GM21381 (cell line): Measurements from ENCODE around the gene AKT1.

Source experiments
- ATAC-seq: cut with Tn5 transposase; IDR thresholded peaks from one replicate; pipeline ENCODE4 v1.9.1; 2021; ENCODE audit warnings: mild to moderate bottlenecking, moderate library complexity; ENCODE audit not compliant: unreplicated experiment

AKT1 gene

DNA sequence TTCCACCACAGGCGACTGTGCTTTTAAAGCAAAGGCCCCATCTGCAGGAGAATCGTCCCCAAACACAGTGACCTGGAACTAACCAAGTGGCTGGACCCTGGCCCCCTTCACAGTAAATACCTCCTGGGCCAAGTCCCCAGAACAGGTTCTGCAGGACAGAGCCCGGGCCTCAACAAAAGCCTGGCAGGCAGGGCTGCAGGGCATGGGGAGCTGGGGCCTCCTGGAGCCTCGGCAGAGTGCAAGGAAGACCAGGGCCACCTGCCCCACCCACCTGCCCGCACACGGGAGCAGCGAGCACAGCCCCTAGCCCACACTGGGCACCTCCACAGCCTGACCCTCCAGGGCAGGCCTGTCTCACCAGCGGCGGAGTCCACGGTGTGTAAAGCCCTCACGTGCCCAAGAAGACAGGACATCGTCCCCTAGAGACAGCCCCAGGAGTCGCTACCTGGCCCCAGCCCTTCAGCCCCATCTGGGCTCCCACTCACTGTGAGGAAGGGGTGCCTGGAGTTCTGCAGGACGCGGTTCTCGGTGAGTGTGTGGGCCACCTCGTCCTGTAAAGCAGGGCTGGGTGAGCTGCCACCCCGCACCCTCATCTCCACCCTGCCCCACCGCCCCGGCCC is 21.0 kb downstream of the AKT1 start:
- ATAC-seq = no peak

DNA sequence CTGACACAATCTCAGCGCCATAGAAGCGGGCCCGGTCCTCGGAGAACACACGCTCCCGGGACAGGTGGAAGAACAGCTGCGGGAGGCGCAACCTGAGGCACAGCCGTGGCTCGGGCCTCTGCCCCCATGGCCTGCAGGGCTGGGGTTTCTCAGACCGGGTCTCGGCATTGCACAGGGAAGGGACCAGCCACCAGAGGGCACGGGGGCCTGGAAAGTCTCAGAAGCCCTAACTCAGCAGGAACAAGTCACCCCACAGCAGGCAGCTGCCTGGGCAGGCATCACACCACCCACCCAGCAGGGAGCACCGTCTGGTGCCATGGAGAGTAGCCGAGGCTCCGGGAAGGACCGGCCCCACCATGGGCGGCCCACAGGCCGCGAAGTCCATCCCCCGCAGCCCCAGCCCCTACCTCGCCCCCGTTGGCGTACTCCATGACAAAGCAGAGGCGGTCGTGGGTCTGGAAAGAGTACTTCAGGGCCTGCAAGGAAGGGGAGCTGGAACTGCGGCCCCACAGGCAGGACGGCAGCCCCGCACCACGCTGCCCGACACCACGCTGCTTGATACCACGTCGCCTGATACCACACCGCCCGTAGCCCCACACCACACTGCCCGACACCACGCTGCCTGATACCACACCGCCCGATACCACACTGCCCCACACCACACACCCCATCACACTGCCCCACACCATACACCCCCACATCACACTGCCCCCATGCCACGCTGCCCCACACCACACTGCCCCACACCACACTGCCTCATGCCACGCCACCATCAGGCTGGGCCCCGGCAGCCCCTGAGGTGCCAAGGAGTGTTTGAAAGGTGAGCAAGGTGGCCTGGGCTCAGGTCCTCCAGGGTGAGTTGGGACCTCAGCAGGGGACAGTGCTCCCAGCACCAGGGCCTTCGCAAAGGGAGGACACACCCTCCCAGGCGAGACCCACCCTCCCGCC is 21.8 kb downstream of the AKT1 start:
- ATAC-seq = no peak

DNA sequence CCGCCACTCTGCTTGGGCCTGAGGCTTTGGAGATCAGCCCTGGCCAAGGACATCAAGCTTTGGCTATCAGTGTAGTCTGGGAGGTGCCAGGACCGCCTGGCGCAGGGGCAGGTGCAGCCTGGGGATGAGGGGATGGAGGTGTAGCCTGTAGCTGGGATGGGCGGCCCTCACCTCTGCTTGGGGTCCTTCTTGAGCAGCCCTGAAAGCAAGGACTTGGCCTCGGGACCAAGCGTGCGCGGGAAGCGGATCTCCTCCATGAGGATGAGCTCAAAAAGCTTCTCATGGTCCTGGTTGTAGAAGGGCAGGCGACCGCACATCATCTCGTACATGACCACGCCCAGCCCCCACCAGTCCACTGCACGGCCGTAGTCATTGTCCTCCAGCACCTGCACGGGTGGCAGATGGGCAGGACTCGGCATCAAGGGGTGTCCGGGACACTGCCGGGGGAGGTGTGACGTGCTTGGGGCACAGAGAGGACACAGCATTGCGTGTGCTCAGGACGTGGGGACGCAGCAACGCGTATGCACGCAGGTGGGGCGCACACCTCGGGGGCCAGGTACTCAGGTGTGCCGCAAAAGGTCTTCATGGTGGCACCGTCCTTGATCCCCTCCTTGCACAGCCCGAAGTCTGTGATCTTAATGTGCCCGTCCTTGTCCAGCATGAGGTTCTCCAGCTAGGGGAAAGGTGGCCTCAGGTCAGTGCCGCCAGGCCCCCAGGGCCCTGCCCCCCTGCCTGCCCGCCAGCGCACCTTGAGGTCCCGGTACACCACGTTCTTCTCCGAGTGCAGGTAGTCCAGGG is 22.6 kb downstream of the AKT1 start:
- no peak for ATAC-seq

DNA sequence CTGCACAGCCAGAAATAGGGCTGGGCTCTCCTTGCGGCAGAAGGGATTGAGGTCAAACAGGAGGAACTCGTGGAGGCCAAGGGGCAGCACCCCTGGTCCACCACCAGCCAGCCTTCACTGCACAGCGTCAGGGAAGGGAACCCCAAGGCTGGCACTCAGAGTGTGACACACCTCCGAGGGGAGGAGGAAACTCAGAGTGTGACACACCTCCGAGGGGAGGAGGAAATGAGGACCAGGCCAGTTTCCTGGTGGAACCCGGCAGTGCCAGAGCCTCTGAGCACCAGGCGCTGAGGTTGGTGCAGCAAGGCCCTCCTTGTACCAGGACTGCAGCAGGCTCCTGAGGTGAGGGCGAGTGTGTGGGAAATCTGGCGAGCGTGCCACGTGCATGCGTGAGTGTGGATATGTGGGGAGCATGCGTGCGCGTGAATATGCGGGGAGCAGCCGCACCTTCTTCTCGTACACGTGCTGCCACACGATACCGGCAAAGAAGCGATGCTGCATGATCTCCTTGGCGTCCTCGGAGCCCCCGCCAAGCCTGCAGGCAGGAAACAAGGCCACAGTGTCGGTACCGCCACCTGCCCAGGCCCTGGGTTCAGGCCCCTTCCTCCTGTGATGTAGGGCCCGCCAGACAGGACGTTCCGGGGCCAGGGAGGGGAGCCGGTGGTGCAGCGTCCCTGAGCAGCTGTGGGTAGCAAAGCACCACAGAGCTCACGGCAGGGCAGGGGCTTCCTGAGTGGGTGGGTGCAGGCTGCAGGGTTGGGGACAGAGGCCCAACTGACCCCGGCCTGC is 23.4 kb downstream of the AKT1 start:
- no peak for ATAC-seq

DNA sequence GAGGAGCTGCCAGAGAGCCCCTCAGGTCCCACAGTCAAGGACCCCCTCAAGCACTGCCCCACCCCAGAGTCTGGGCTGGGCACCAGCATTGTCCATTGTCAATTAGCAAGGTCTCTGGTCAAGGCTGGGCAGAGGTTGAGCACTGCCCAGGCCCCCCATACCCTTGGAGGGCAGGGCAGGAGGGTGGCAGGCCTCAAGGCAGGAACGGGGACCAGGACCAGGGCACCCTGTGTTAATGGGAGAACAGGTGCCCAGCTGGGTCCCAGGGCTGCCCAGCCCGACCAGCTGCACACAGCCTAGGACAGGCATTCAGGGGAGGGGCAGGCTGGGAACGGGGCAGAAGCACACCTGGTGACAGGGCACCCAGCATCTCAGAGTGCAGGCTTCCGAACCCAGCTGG is 24.2 kb downstream of the AKT1 start:
- no peak for ATAC-seq

DNA sequence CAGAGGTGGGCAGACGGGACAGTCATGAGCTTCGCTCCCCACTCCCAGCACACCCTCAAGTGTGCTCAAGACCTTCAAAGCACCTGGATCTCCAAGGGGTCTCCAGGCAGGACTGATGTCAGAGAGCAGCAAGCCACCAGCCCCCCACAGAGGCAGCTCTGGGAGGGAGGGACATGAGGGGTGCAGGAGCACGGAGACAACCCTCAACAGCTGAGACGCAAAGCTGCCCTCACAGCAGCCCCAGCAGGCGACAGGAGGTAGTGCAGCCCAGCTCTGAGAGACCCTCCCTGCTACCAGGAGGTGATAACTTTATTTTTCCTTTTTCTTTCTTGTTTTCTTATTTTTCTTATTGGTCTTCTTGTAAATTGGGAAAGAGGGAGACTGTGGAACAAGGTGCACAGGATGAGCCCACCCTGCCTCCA is 24.7 kb downstream of the AKT1 start:
- no peak for ATAC-seq

DNA sequence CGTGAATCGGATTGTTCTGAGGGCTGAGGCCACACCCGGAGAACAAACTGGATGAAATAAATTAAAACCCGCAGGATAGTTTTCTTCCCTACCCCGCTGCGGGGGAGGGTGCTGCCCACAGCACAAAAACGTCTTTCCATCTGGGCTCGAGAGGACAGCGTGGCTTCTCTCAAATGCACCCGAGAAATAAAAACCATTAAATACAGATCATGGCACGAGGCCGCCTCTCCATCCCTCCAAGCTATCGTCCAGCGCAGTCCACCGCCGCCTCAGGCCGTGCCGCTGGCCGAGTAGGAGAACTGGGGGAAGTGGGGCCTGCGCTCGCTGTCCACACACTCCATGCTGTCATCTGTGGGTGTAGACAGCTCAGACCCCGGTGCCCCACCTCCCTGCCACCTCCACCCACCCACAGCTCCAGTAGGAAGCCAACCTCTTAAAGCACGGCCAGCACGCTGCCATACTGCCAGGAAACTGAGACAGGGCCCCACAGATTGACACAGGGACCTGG is 25.4 kb downstream of the AKT1 start:
- ATAC-seq = no peak

DNA sequence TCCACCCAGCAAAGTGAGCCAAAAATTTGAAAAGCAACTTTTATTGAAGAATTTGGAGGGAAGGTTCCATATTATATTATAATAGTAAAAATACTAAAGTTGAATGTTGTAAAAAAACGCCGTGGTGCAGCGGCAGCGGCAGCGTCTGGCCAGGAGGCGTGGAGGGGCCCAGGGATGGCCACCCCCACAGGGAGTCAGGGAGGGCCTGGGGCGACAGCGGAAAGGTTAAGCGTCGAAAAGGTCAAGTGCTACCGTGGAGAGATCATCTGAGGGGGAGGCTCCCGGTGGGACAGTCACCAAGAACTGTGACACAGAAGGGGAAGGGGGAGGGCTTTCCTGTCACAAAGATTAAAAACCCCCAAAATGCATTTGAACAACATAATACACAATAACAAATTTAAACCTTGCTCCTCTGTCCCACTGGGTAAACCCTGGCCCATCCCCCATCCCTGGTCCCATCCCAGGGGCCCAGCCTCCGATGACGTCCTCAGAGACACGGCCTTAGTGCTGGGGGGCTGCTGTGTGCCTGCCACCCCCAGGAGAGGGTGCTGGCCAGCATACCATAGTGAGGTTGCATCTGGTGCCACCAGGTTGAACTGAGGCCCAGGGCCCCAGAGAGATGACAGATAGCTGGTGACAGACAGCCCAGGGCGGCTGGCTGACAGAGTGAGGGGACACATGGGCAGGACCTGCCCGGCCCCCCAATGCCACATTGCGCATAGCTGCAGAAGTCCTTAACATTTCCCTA is 26.1 kb downstream of the AKT1 start:
- no peak for ATAC-seq

DNA sequence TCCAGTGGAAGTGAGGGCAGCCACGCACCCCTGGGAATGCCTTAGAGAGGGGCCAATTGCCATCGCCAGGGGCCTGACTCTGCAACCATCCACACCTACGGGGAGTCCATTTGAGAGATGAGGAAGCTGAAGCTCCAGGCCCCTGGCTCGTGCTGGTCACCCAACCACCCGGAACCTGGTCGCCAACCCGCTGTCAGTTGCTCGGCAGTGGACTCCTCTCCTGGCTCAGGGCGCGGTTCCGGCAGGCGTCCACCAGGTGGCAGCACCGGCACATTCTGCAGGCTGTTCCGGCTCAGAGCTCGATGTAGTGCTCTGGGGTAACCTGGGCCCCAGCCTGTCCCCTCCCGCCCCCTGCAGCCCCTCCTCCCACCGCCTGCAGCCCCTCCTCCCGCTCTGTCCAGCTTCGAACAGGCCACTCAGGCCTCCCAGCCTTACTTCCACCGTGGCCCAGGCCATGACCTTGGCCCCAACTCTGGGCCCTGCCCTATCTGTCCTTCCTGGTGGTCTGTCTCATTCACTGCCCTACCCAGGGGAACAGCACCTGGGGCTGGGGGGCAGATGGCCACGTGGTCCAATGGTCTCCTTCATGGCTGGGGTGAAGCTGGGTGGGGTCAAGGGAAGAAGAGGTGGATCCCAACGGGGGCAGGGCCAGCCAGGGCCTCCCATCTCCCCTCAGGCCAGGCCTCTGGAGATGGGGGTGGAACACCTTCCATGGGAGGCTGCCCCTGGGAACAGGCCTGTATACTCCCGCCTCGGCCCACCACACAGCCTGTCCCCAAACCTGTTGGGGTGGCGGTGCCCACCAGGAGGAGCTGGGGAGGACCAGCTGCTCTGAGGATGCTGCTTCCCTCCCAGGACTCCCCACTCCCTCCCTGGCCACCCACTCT is 26.9 kb downstream of the AKT1 start:
- ATAC-seq = no peak

DNA sequence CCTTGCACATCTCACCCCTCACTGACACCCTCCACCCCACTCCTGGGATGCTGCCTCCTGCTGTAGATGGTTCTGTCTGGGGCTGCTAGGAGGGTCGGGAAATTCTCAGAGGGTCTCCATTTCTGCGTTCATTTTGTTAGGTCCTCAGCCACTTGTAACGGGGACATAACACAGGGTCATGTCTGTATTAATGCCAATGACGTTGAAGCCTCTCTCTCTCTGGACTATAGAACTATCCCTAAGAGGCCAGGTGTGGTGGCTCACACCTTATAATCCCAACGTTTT is 28.0 kb downstream of the AKT1 start:
- ATAC-seq = no peak

DNA sequence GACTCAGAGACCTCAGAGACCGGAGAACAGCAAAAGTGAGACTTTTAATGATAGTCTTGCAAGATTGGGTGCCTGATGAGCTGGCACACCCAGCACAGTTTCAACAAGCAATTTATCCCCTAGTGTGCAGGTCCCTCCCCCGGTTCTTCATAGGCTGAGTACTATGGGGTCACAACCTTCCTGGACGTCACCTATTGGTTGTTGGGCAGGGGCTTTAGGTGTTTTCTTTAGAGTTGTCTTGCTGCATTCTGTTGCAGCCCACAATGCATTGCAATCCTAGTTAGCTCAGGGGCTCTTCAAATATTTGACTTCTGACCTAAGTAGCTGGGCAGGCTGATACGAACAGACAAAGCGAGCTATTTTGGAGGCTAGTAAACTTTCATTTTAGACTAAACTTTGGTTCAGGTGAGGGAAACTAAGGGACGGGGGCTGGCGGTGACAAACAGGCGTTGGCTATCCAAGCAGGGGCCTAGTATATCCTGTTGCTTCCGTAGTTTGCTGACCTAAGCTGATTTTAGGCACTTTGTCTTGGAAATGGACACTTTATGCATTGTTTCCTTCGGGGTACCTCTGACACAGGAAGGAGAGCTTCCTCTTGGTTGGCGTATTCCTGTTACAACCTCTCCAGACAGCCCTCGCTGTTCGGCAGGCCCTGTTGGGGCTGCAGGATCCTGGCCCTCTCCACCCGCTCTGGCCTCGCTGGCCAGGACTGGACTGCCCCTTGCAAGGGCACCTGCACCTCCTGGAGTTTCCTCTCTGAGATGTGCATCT is 28.5 kb downstream of the AKT1 start:
- ATAC-seq = no peak

DNA sequence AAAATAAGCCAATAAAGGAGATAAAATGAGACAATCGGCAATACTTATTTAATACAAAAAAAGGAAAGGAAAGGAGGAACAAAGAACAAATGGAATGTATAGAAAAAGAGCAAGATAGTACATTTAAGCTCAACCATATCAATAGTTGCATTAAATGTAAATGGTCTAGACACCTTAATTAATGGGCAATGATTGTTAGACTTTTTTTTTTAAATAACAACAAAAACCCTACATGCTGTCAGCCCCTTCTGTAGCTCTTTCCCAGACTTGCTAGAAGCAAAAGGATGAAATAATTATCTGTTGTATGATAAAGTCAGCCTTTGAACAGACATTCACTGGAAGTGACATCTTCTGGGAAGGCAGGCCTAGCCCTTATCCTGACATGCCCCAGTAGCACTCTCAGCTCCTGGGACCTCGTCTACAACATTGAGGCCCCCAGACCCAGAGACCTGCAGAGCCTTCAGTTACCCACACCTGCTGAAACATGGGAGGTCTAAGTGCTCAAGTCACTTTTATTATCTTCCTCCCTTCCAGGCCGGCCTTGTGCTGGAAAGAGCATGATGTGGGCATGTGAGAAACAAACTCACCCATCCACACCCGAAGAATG is 29.2 kb downstream of the AKT1 start:
- no peak for ATAC-seq

DNA sequence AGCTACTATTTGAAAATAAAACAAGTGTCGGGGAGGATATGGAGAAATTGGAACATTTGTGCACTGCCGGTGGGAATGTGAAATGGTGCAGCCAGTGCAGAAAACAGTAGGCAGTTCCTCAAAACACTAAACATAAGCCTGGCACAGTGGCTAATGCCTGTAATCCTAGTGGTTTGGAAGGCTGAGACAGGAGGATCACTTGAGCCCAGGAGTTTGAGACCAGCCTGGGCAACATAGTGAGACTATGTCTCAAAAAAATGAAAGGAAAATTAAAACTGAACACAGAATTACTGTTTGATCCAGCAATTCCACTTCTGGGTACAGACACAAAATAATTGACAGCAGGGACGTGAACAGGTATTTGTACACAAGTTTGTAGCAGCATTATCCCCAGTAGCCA is 30.0 kb downstream of the AKT1 start:
- no peak for ATAC-seq

DNA sequence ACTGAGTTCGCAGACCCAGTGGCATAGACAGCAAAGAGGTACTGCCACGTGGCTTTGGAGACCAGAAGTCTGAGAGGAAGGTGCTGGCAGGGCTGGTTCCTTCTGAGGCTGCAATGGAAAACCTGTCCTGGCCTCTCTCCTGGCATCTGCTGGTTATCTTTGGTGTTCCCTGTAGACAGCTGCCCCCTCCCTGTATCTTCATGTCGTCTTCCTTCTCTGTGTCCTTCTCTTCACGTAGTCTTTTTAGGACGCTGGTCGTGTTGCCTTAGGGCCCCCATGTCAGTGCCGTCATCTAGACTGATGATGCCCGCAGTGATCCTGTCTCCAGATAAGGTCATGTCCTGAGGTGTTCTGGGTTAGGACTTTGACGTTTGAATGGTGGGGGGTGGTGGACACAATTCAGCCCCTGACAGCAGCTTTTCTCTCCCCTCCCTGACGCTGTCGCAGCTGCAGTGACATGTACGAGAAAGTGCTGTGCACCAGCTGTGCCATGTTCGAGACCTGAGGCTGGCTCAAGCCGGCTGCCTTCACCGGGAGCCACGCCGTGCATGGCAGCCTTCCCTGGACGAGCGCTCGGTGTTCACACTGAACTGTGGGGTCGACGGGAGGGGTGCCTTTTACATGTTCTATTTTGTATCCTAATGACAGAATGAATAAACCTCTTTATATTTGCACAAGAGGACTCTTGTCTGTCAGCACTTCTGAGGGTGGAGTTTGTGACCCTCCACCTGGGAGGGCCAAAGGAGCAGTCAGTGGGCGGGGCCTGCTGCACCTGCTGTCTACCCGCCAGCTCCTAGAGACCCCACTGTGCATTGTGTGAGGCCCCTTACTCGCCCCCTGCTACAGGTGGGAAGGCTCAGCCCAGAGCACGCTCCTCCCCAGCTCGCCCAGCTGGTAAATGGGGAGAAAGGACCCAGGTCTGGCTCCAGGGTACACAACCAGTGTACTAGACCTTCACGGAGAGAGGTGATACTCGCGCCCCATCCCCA is 36.3 kb downstream of the AKT1 start:
- ATAC-seq = no peak

DNA sequence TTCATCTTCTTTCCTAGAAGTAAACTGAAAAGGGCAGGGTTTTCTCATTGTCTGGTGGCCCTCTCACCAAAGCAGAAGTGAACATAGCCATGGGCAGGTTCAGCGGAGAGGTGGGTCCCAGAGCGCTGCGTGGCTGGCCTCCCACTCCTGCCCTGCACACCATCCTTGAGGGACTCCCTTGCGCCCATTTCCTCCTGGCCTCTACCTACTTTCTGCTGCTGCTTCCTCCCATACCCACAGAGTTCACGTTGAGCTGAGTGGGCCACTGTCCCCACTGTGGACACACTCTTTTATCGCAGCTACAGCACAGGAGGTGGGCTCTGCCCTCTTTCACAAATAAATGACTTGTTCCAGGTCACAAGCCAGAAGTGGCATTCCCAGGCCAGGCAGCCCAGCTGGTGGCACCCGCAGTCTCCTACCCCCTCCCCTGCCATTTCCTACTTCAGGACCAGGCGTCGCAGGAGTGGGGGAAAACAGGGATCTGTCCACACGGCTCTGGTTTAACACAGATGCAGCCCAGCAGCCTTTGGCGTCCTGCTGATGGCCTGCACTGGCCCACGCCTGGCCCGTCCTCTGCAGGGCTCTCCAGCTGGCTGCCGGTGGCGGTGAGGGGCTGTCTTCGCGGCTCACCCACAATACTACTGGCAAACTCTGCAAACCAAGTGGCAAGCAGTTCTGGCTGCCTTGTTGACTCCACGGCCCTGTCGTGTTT is 37.7 kb downstream of the AKT1 start:
- no peak for ATAC-seq

DNA sequence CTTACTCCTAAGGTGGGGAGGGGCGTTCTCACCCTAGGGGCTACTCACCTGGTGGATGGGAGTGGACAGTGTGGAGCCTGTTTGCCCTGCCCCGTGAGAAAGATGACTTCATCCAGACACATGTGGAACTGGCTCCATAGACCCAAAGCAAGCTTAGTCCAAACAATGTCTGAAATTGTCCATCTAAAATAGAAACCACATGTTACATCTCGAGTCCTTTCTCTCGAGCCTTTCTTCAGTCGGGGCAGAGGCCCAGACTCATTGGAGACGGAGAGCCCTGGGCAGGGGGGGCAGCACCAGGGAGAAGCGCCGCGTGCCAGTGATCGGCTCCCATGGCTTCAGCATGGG is 38.3 kb downstream of the AKT1 start:
- ATAC-seq = no peak
